ENCODE results near the gene ABCG1.

ABCG1 gene

DNA sequence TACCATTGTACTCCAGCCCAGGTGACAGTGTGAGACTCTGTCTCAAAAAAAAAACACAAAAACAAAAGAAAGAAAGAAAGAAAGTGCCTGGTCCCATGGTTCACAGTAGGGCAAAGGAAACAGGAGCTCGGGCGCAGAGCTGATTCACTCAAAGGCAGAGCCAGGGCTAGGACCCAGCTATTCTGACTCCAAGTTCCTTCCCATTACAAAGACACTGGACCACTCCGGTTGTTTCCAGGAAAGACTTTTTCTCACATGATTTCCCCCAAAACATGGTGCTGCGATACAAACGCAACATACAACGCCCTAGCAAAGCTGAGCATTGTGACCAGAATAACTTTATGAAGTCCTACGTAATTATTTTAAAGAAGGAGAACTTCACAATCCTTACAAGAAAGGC is 10.7 kb downstream of the ABCG1 start:
- Histone ChIP-seq H2BK5ac (ENCODE audit: low read length) (no peak overlapping the region), H3K27me3 (ENCODE audit: insufficient read depth, low read length, poor library complexity) (no peaks in the 10 kb centered on the region), H3K79me2 (ENCODE audit: control insufficient read depth, insufficient read depth, low read length) (no peaks in the 10 kb centered on the region), H2BK15ac (replicated peaks; ENCODE audit: low read depth) (no peak overlapping the region), H3K4ac (ENCODE audit: low read depth, low read length) (no peak overlapping the region), H2AK5ac (ENCODE audit: low read length) (no peak overlapping the region), H3K56ac (ENCODE audit: low read length) (no peak overlapping the region), H3K36me3 (ENCODE audit: control insufficient read depth, insufficient read depth, low read length) (no peaks in the 10 kb centered on the region), H2BK120ac (ENCODE audit: low read depth, low read length) (no peak overlapping the region), H3K4me1 (ENCODE audit: control insufficient read depth, low read depth, low read length) (peaks cover 2% of the 10 kb centered on the region), H3K4me3 (ENCODE audit: low read length) (no peak overlapping the region), H4K8ac (ENCODE audit: low read depth, low read length) (no peak overlapping the region), H4K5ac (ENCODE audit: low read length) (no peak overlapping the region), H3K18ac (ENCODE audit: low read length) (no peak overlapping the region), H3K23ac (ENCODE audit: low read length) (no peak overlapping the region), H3K4me2 (ENCODE audit: low read length) (no peak overlapping the region), H3K79me1 (ENCODE audit: low read length) (no peaks in the 10 kb centered on the region), H3K27ac (ENCODE audit: low read depth, low read length) (no peak overlapping the region), H3K9ac (ENCODE audit: low read length) (no peak overlapping the region)
- no peak for DNase-seq
- no CpG with 5 or more reads among the region's 7 CpGs for WGBS (ENCODE audit: extremely low coverage, insufficient coverage, low lambda C conversion rate)

GRCh38 chr21:42230178-42230577 is 11.2 kb downstream of the ABCG1 start:
- Histone ChIP-seq H3K9ac (ENCODE audit: low read length) (no peak overlapping the region), H3K4ac (ENCODE audit: low read depth, low read length) (no peak overlapping the region)

DNA sequence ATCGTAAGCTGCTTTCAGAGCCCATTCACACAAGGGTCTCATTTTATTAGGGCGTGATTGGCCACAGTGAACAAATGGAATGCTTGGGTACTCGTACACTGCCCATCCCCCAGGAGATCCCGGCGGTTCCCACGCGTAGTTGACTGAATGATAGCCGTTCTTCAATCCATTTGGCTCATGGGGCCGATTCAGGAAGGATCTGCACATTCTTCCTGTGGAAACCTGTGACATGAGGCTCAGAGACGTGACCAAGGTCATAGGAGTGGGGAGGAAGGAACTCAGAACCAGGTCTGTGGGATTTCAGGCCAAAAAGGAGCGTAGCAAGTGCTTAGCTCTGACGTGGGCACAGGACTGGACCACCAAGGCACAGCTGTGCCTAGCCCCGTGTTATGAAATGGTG is 11.7 kb downstream of the ABCG1 start:
- H3K4me2 ChIP-seq (ENCODE audit: low read length) = no peak overlapping the region
- no peaks in the 10 kb centered on the region for H3K79me1 ChIP-seq (ENCODE audit: low read length)
- WGBS (ENCODE audit: extremely low coverage, insufficient coverage, low lambda C conversion rate) = no CpG with 5 or more reads among the region's 13 CpGs
- H4K8ac ChIP-seq (ENCODE audit: low read depth, low read length) = no peak overlapping the region
- no peak overlapping the region for H3K27ac ChIP-seq (ENCODE audit: low read depth, low read length)
- H2BK15ac ChIP-seq (replicated peaks; ENCODE audit: low read depth) = no peak overlapping the region
- no peak for DNase-seq
- H3K79me2 ChIP-seq (ENCODE audit: control insufficient read depth, insufficient read depth, low read length) = no peaks in the 10 kb centered on the region
- H3K9ac ChIP-seq (ENCODE audit: low read length) = no peak overlapping the region
- H4K5ac ChIP-seq (ENCODE audit: low read length) = no peak overlapping the region
- no peak overlapping the region for H2AK5ac ChIP-seq (ENCODE audit: low read length)
- no peak overlapping the region for H3K23ac ChIP-seq (ENCODE audit: low read length)
- H3K56ac ChIP-seq (ENCODE audit: low read length) = no peak overlapping the region
- H3K4ac ChIP-seq (ENCODE audit: low read depth, low read length) = no peak overlapping the region
- H2BK5ac ChIP-seq (ENCODE audit: low read length) = no peak overlapping the region
- no peak overlapping the region for H3K4me3 ChIP-seq (ENCODE audit: low read length)
- peaks cover 2% of the 10 kb centered on the region for H3K4me1 ChIP-seq (ENCODE audit: control insufficient read depth, low read depth, low read length)
- H3K18ac ChIP-seq (ENCODE audit: low read length) = no peak overlapping the region
- no peaks in the 10 kb centered on the region for H3K27me3 ChIP-seq (ENCODE audit: insufficient read depth, low read length, poor library complexity)
- H3K36me3 ChIP-seq (ENCODE audit: control insufficient read depth, insufficient read depth, low read length) = no peaks in the 10 kb centered on the region
- H2BK120ac ChIP-seq (ENCODE audit: low read depth, low read length) = no peak overlapping the region

More at GRCh38 chr21:42230178-42230577, 11.2 kb downstream of the ABCG1 start:
- Histone ChIP-seq H3K4me2 (ENCODE audit: low read length) (no peak overlapping the region), H3K4me3 (ENCODE audit: low read length) (no peak overlapping the region), H4K8ac (ENCODE audit: low read depth, low read length) (no peak overlapping the region), H3K27me3 (ENCODE audit: insufficient read depth, low read length, poor library complexity) (no peaks in the 10 kb centered on the region), H2BK5ac (ENCODE audit: low read length) (no peak overlapping the region), H2AK5ac (ENCODE audit: low read length) (no peak overlapping the region), H3K4me1 (ENCODE audit: control insufficient read depth, low read depth, low read length) (peaks cover 2% of the 10 kb centered on the region), H4K5ac (ENCODE audit: low read length) (no peak overlapping the region), H3K23ac (ENCODE audit: low read length) (no peak overlapping the region), H3K27ac (ENCODE audit: low read depth, low read length) (no peak overlapping the region), H2BK120ac (ENCODE audit: low read depth, low read length) (no peak overlapping the region), H2BK15ac (replicated peaks; ENCODE audit: low read depth) (no peak overlapping the region), H3K18ac (ENCODE audit: low read length) (no peak overlapping the region), H3K79me1 (ENCODE audit: low read length) (no peaks in the 10 kb centered on the region), H3K36me3 (ENCODE audit: control insufficient read depth, insufficient read depth, low read length) (no peaks in the 10 kb centered on the region), H3K79me2 (ENCODE audit: control insufficient read depth, insufficient read depth, low read length) (no peaks in the 10 kb centered on the region), H3K56ac (ENCODE audit: low read length) (no peak overlapping the region)
- no peak for DNase-seq
- no CpG with 5 or more reads among the region's 4 CpGs for WGBS (ENCODE audit: extremely low coverage, insufficient coverage, low lambda C conversion rate)

GRCh38 chr21:42231756-42232155 is 12.8 kb downstream of the ABCG1 start:
- H3K36me3 ChIP-seq (ENCODE audit: control insufficient read depth, insufficient read depth, low read length) = no peaks in the 10 kb centered on the region
- no peak overlapping the region for H4K8ac ChIP-seq (ENCODE audit: low read depth, low read length)
- no peak overlapping the region for H4K5ac ChIP-seq (ENCODE audit: low read length)
- H3K79me2 ChIP-seq (ENCODE audit: control insufficient read depth, insufficient read depth, low read length) = no peaks in the 10 kb centered on the region
- no peak overlapping the region for H2BK120ac ChIP-seq (ENCODE audit: low read depth, low read length)
- no CpG with 5 or more reads among the region's 2 CpGs for WGBS (ENCODE audit: extremely low coverage, insufficient coverage, low lambda C conversion rate)
- no peak for DNase-seq
- H2BK5ac ChIP-seq (ENCODE audit: low read length) = no peak overlapping the region
- no peak overlapping the region for H3K18ac ChIP-seq (ENCODE audit: low read length)
- no peak overlapping the region for H2AK5ac ChIP-seq (ENCODE audit: low read length)
- peaks cover 2% of the 10 kb centered on the region for H3K4me1 ChIP-seq (ENCODE audit: control insufficient read depth, low read depth, low read length)
- no peak overlapping the region for H2BK15ac ChIP-seq (replicated peaks; ENCODE audit: low read depth)
- H3K56ac ChIP-seq (ENCODE audit: low read length) = no peak overlapping the region
- H3K23ac ChIP-seq (ENCODE audit: low read length) = no peak overlapping the region
- H3K9ac ChIP-seq (ENCODE audit: low read length) = no peak overlapping the region
- no peak overlapping the region for H3K4ac ChIP-seq (ENCODE audit: low read depth, low read length)
- H3K27ac ChIP-seq (ENCODE audit: low read depth, low read length) = no peak overlapping the region
- H3K4me3 ChIP-seq (ENCODE audit: low read length) = no peak overlapping the region
- H3K4me2 ChIP-seq (ENCODE audit: low read length) = no peak overlapping the region
- no peaks in the 10 kb centered on the region for H3K79me1 ChIP-seq (ENCODE audit: low read length)
- H3K27me3 ChIP-seq (ENCODE audit: insufficient read depth, low read length, poor library complexity) = no peaks in the 10 kb centered on the region

DNA sequence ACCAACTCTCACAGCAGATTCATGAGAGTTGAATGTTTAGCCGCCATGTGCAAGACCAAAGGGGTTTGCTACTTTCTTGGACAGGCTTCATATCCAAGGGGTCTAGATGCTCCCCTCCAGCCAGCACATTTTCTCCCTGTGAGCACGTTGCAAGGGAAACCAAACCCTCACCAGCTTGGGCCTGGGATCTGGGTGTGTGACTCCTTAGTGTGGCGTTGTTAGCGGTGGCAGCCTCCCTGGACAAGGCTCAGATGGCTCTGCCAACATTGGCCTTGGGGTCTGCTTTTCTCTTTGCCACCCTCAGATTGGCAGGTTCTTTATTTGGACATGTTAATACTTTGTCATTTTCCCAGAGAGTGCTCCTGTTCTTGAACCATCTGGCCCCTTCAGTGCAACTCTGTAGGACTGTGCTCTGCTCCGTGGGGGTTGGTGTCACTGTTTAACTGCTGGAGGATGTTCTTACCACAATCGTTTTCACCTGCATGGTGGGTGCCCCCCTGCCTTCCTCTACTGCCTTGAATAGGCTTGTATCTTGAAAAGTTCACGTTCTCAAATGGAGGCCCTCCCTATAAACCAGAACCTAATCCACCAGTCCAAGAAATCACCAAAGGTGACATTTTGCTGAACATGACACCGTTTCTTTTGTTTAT is 13.4 kb downstream of the ABCG1 start:
- Histone ChIP-seq H3K79me2 (ENCODE audit: control insufficient read depth, insufficient read depth, low read length) (no peaks in the 10 kb centered on the region), H3K4me3 (ENCODE audit: low read length) (no peak overlapping the region), H3K79me1 (ENCODE audit: low read length) (no peaks in the 10 kb centered on the region), H3K4me2 (ENCODE audit: low read length) (no peak overlapping the region), H3K23ac (ENCODE audit: low read length) (no peak overlapping the region), H4K8ac (ENCODE audit: low read depth, low read length) (no peak overlapping the region), H3K18ac (ENCODE audit: low read length) (no peak overlapping the region), H2BK5ac (ENCODE audit: low read length) (no peak overlapping the region), H3K36me3 (ENCODE audit: control insufficient read depth, insufficient read depth, low read length) (no peaks in the 10 kb centered on the region), H3K4ac (ENCODE audit: low read depth, low read length) (no peak overlapping the region), H3K56ac (ENCODE audit: low read length) (no peak overlapping the region), H2BK15ac (replicated peaks; ENCODE audit: low read depth) (no peak overlapping the region), H3K27me3 (ENCODE audit: insufficient read depth, low read length, poor library complexity) (no peaks in the 10 kb centered on the region), H4K5ac (ENCODE audit: low read length) (no peak overlapping the region), H3K4me1 (ENCODE audit: control insufficient read depth, low read depth, low read length) (peaks cover 2% of the 10 kb centered on the region), H3K27ac (ENCODE audit: low read depth, low read length) (no peak overlapping the region), H2AK5ac (ENCODE audit: low read length) (no peak overlapping the region), H2BK120ac (ENCODE audit: low read depth, low read length) (no peak overlapping the region), H3K9ac (ENCODE audit: low read length) (no peak overlapping the region)
- no peak for DNase-seq
- no CpG with 5 or more reads among the region's 8 CpGs for WGBS (ENCODE audit: extremely low coverage, insufficient coverage, low lambda C conversion rate)
